ENCODE data around the gene PPP1R37. TPM values are rescaled to one million over a fixed set of nuclear protein-coding genes. Genes with fewer than 3 reads are reported as not detected.

The PPP1R37 gene
- total and polyA plus RNA-seq, 2 donors (not counting 1 experiment from before 2014, with no cell fraction given) = 20.7 to 28.1 TPM

DNA sequence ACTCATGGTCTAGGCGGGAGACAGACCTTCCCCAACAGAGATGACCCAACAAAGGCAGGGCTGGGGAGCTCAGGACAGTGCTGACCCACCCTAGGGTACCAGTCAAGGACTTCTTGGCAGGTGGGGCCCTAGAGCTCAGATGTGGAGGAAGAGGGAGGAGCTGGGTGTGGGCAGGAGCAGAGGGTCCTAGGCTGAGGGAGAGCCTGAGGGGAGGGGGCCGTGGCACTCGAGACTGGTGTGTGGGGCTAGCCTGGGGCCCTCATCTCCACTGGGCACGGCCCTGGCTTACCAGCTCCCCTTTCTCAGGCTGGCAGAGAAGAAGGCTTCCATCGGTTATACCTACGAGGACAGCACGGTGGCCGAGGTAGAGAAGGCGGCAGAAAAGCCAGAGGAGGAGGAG is 35.5 kb upstream of the PPP1R37 start:
- H3K4me1 ChIP-seq (ENCODE audit: control insufficient read depth in 2 of 2, insufficient read depth in 2 of 2, low read length in 2 of 2) = peaks cover 16 to 52% of the 10 kb centered on the region in 2 donors
- peak overlapping the region; percentile 18 to 31 for H3K27ac ChIP-seq (ENCODE audit: low read length in 2 of 2)
- Mint-ChIP-seq H3K4me3 (no peak overlapping the region), H3K9me3 (ENCODE audit: insufficient read depth) (no peaks in the 10 kb centered on the region), H3K27me3 (no peaks in the 10 kb centered on the region), H3K4me1 (peaks cover 52% of the 10 kb centered on the region), H3K27ac (peak overlapping the region; percentile 71)
- H2AFZ ChIP-seq (ENCODE audit: insufficient read depth, low read depth, low read length, poor library complexity, severe bottlenecking) = no peak overlapping the region
- DNase-seq = no peak
- no peak for ATAC-seq (ENCODE audit: low read depth)
- no peak overlapping the region for H3K9ac ChIP-seq (ENCODE audit: low read length)
- peaks cover 72% of the 10 kb centered on the region for H4K20me1 ChIP-seq (ENCODE audit: control insufficient read depth, insufficient read depth, low read length, poor library complexity, severe bottlenecking)
- H3K9me3 ChIP-seq (ENCODE audit: control extremely low read depth in 1 of 3, control insufficient read depth in 2 of 3, insufficient read depth in 1 of 3, low read length in 2 of 3) = no peaks in the 10 kb centered on the region
- TF ChIP-seq, protein P1, sequence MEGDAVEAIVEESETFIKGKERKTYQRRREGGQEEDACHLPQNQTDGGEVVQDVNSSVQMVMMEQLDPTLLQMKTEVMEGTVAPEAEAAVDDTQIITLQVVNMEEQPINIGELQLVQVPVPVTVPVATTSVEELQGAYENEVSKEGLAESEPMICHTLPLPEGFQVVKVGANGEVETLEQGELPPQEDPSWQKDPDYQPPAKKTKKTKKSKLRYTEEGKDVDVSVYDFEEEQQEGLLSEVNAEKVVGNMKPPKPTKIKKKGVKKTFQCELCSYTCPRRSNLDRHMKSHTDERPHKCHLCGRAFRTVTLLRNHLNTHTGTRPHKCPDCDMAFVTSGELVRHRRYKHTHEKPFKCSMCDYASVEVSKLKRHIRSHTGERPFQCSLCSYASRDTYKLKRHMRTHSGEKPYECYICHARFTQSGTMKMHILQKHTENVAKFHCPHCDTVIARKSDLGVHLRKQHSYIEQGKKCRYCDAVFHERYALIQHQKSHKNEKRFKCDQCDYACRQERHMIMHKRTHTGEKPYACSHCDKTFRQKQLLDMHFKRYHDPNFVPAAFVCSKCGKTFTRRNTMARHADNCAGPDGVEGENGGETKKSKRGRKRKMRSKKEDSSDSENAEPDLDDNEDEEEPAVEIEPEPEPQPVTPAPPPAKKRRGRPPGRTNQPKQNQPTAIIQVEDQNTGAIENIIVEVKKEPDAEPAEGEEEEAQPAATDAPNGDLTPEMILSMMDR (IDR thresholded peaks at IDR 0.05) = no peak
- TF ChIP-seq EZH2 (IDR thresholded peaks at IDR 0.05; ENCODE audit: borderline replicate concordance, insufficient read depth, low read depth, low read length, poor library complexity, severe bottlenecking) = no peak
- 97% methylated on average over 8 of the region's 9 CpGs for WGBS (ENCODE audit: insufficient coverage)
- ChIA-PET POLR2A (interaction anchor here (1.2 to 1.4 kb wide), 3 partner anchors 8 to 17 kb away, joined by 3 to 4 read pairs (median 3); no protein-coding TSS in a partner anchor), CTCF (interaction anchor here (1.0 to 7.0 kb wide), 10 partner anchors 8 to 155 kb away, joined by 3 to 97 read pairs (median 4); partner anchors contain the start of gene CLASRP)
- peaks cover 93% of the 10 kb centered on the region for H3K79me2 ChIP-seq (ENCODE audit: control insufficient read depth, insufficient read depth, low read length)
- H3K4me2 ChIP-seq (replicated peaks; ENCODE audit: low read depth, low read length, poor library complexity, severe bottlenecking) = no peak overlapping the region
- intact Hi-C loops (cut with micrococcal nuclease) = no loop called here
- H3K4me3 ChIP-seq (ENCODE audit: control extremely low read depth in 1 of 5, extremely low read depth in 1 of 5, insufficient read depth in 1 of 5, low read depth in 2 of 5, low read length in 4 of 5) = no peak overlapping the region
- H3K36me3 ChIP-seq (replicated peaks in 1 of 2; ENCODE audit: control extremely low read depth in 1 of 2, control insufficient read depth in 1 of 2, extremely low read depth in 1 of 2, insufficient read depth in 2 of 2, low read length in 1 of 2) = peaks cover 3 to 93% of the 10 kb centered on the region in 2 experiments
- H3K27me3 ChIP-seq (replicated peaks in 1 of 4; ENCODE audit: control extremely low read depth in 1 of 4, control insufficient read depth in 3 of 4, insufficient read depth in 4 of 4, low read length in 3 of 4) = no peaks in the 10 kb centered on the region

- Histone ChIP-seq H3K9ac (ENCODE audit: low read length) (no peak overlapping the region), H3K36me3 (replicated peaks in 1 of 2; ENCODE audit: control extremely low read depth in 1 of 2, control insufficient read depth in 1 of 2, extremely low read depth in 1 of 2, insufficient read depth in 2 of 2, low read length in 1 of 2) (peaks cover 3 to 94% of the 10 kb centered on the region in 2 experiments), H3K4me2 (replicated peaks; ENCODE audit: low read depth, low read length, poor library complexity, severe bottlenecking) (no peak overlapping the region), H2AFZ (ENCODE audit: insufficient read depth, low read depth, low read length, poor library complexity, severe bottlenecking) (no peak overlapping the region), H3K79me2 (ENCODE audit: control insufficient read depth, insufficient read depth, low read length) (peaks cover 85% of the 10 kb centered on the region), H3K4me1 (ENCODE audit: control insufficient read depth in 2 of 2, insufficient read depth in 2 of 2, low read length in 2 of 2) (peaks cover 8 to 40% of the 10 kb centered on the region in 2 donors), H4K20me1 (ENCODE audit: control insufficient read depth, insufficient read depth, low read length, poor library complexity, severe bottlenecking) (peaks cover 72% of the 10 kb centered on the region), H3K27ac (ENCODE audit: low read length in 2 of 2) (no peak overlapping the region), H3K4me3 (ENCODE audit: control extremely low read depth in 1 of 5, extremely low read depth in 1 of 5, insufficient read depth in 1 of 5, low read depth in 2 of 5, low read length in 4 of 5) (no peak overlapping the region), H3K27me3 (replicated peaks in 1 of 4; ENCODE audit: control extremely low read depth in 1 of 4, control insufficient read depth in 3 of 4, insufficient read depth in 4 of 4, low read length in 3 of 4) (no peaks in the 10 kb centered on the region), H3K9me3 (ENCODE audit: control extremely low read depth in 1 of 3, control insufficient read depth in 2 of 3, insufficient read depth in 1 of 3, low read length in 2 of 3) (no peaks in the 10 kb centered on the region)
- POLR2A ChIA-PET = interaction anchor here (1.0 to 1.4 kb wide), 5 partner anchors 12 to 104 kb away, joined by 4 to 6 read pairs (median 5); partner anchors contain the start of genes CLASRP and CLPTM1
- H3K27me3 Mint-ChIP-seq = no peaks in the 10 kb centered on the region
- peaks cover 43% of the 10 kb centered on the region for H3K4me1 Mint-ChIP-seq
- H3K9me3 Mint-ChIP-seq (ENCODE audit: insufficient read depth) = no peaks in the 10 kb centered on the region
- WGBS (ENCODE audit: insufficient coverage) = 92% methylated on average over 14 of the region's 14 CpGs
- ATAC-seq (ENCODE audit: low read depth) (no peak), DNase-seq (no peak)
- no peak overlapping the region for H3K27ac Mint-ChIP-seq
- no peak overlapping the region for H3K4me3 Mint-ChIP-seq
- no peak for TF ChIP-seq EZH2 (IDR thresholded peaks at IDR 0.05; ENCODE audit: borderline replicate concordance, insufficient read depth, low read depth, low read length, poor library complexity, severe bottlenecking)
- TF ChIP-seq, protein P1 (IDR thresholded peaks at IDR 0.05) = no peak
- CTCF ChIA-PET = interaction anchor here (1.1 to 7.0 kb wide), 28 partner anchors 7 to 155 kb away, joined by 3 to 97 read pairs (median 7); partner anchors contain the start of genes CLASRP, CLPTM1, GEMIN7 and RELB
- intact Hi-C loops (cut with micrococcal nuclease) = loop anchor here (1.0 to 2.0 kb wide), 5 partner anchors 16 to 155 kb away; partner anchors contain the start of gene CLASRP
Observed at GRCh38 chr19:45058622-45059159, 34.3 kb upstream of the PPP1R37 start.
